K562 (cell line): ENCODE measurements around the gene PKD1L1. TPM values are rescaled to one million over a fixed set of nuclear protein-coding genes. Genes with fewer than 3 reads are reported as not detected.

Experiments
- AFF4 ChIP-seq: sonication (generic); formaldehyde crosslinking; IDR thresholded peaks from 2 replicates; pipeline ENCODE4 v1.8.0; 2023; ENCODE audit warnings: mild to moderate bottlenecking, missing genetic modification reagents
- ATF6 ChIP-seq: sonication (generic); formaldehyde crosslinking; IDR thresholded peaks from 2 replicates; pipeline ENCODE4 v1.4.0; 2020; ENCODE audit warnings: mild to moderate bottlenecking, missing genetic modification reagents
- EHMT2 ChIP-seq: fragments of 450-650 bp; IDR thresholded peaks from 2 replicates; pipeline ENCODE4 v1.6.1; 2018; ENCODE audit warnings: antibody characterized with exemption
- MEF2D ChIP-seq: conservative IDR thresholded peaks from 2 replicates; pipeline ENCODE4 v1.6.1; 2016; ENCODE audit warnings: low read depth, missing genetic modification characterization, missing compliant biosample characterization
- MTA2 ChIP-seq: fragments of 450-650 bp; IDR thresholded peaks from 2 replicates; pipeline ENCODE4 v1.6.1; 2016; ENCODE audit warnings: low read depth
- NONO ChIP-seq, 2 experiments: fragments of 200-400 bp in 1 of 2; fragments of 450-650 bp in 1 of 2; formaldehyde crosslinking in 1 of 2; IDR thresholded peaks; 2 replicates each; pipeline ENCODE4 v1.6.1; 2017; ENCODE audit warnings: low read depth in 2 of 2, mild to moderate bottlenecking in 2 of 2, moderate library complexity in 2 of 2, low read length in 1 of 2
- NUFIP1 ChIP-seq: fragments of 450-650 bp; IDR thresholded peaks from 2 replicates; pipeline ENCODE4 v1.6.1; 2018; ENCODE audit not compliant: partially characterized antibody
- PTBP1 ChIP-seq: fragments of 200-400 bp; formaldehyde crosslinking; IDR thresholded peaks from 2 replicates; pipeline ENCODE4 v1.6.1; 2017; ENCODE audit warnings: low read depth, low read length
- SIRT6 ChIP-seq: IDR thresholded peaks from one replicate; pipeline ENCODE4 v1.6.1; 2012; ENCODE audit warnings: low read depth, mild to moderate bottlenecking, control low read depth, inconsistent platforms, low read length, moderate library complexity
- SP1 ChIP-seq: sonication (generic); formaldehyde crosslinking; IDR thresholded peaks from 2 replicates; pipeline ENCODE4 v1.8.1; 2022; ENCODE audit warnings: mild to moderate bottlenecking, missing genetic modification reagents
- THAP7 ChIP-seq: fragments of 250-450 bp; sonication (Bioruptor Pico); IDR thresholded peaks from 2 replicates; pipeline ENCODE4 v1.5.0; 2021
- ZEB2 ChIP-seq: fragments of 450-650 bp; IDR thresholded peaks from 2 replicates; pipeline ENCODE4 v1.6.1; 2016
- ZMIZ1 ChIP-seq, 2 experiments: fragments of 150-350 bp in 1 of 2; IDR thresholded peaks; 2 replicates each; pipeline ENCODE4 v1.6.1; 2012 to 2016; ENCODE audit warnings: low read depth in 2 of 2, low read length in 2 of 2, mild to moderate bottlenecking in 1 of 2, moderate library complexity in 1 of 2
- ZNF512 ChIP-seq: IDR thresholded peaks from 2 replicates; pipeline ENCODE4 v1.6.1; 2016; ENCODE audit warnings: missing genetic modification characterization, missing compliant biosample characterization
- polyA plus RNA-seq, 8 experiments: library from polyadenylated mRNA; depleted of rRNA in 4 of 8; stranded (reverse) in 5 of 8; unstranded in 3 of 8; fragments of >200 nt; fragmentation: Nextera tagmentation in 2 of 8; fragmentation: Illumina TruSeq in 1 of 8; extraction: Ambion mirVana in 2 of 8; extraction: Trizol in 1 of 8; gene quantifications; 2 replicates each; pipeline versions ENCODE4 v1.2.1 to v1.2.3, GENCODE V29; 2011 to 2014; ENCODE audit warnings: inconsistent platforms in 1 of 8, missing spikeins in 1 of 8
- total RNA-seq, 7 experiments: library from RNA; depleted of rRNA in 6 of 7; stranded (reverse); fragments of >200 nt in 6 of 7; fragmentation: Illumina TruSeq in 2 of 7; extraction: Trizol in 2 of 7; gene quantifications; 2 replicates each; pipeline versions ENCODE4 v1.2.1 to v1.2.3, GENCODE V29; 2011 to 2021; ENCODE audit warnings: low replicate concordance in 1 of 7

Gene PKD1L1
- total and polyA plus RNA-seq, 9 of the 15 experiments (the other 6 are each of a cell fraction or from before 2014, with no cell fraction given), result 0.01 to 0.02 TPM; not detected in 7

- TF ChIP-seq ZNF512 (tag), result no peak
- TF ChIP-seq EHMT2, result peak; percentile 23; the same call in 1 of the 2 replicates
- TF ChIP-seq PTBP1, result no peak
- peak; percentile 67 for TF ChIP-seq MEF2D (tag)
- 0 out of 2 replicates have a peak, but pooled peaks have one; percentile 30 for TF ChIP-seq AFF4 (CRISPR knock-in tag)
- TF ChIP-seq NUFIP1, result no peak
- TF ChIP-seq THAP7 (CRISPR knock-in tag), result 0 out of 2 replicates have a peak, but pooled peaks have one; percentile 43
- TF ChIP-seq SP1 (CRISPR knock-in tag), result peak; percentile 97
- peak; percentile 43 to 45; a peak in 1 of 4 replicates for TF ChIP-seq NONO (IDR thresholded peaks at IDR 0.05; ENCODE audit: low read depth in 2 of 2, low read length in 1 of 2)
- no peak for TF ChIP-seq SIRT6
- peak; percentile 89 for TF ChIP-seq MTA2
- 0 out of 4 replicates have a peak, but pooled peaks of 1 of the 2 experiments have one; percentile 8 for TF ChIP-seq ZMIZ1 (IDR thresholded peaks at IDR 0.05; ENCODE audit: low read depth in 2 of 2, low read length in 2 of 2)
- peak; percentile 96 for TF ChIP-seq ZEB2
- peak; percentile 71; the same call in 1 of the 2 replicates for TF ChIP-seq ATF6 (CRISPR knock-in tag)
These were observed 31.0 kb upstream of the PKD1L1 start, which contains the start of gene HUS1 (continued) for GRCh38 chr7:47979145-47979831.
